A673 (cell line): ENCODE results near the gene ZNF8. TPM values are rescaled to one million over a fixed set of nuclear protein-coding genes. Genes with fewer than 3 reads are reported as not detected.
"Not testable (repeated sequence)": the region's sequence is repeated elsewhere in the genome, so short reads cannot be mapped to it uniquely, and the experiment has no call there.

ENCODE experiments used
- BruUV-seq: library from RNA; stranded (reverse); fragments of 400-500 nt; replicated peaks from 2 replicates; lab custom pipeline; 2021; lab: Mats Ljungman, UMichigan
- CTCF ChIA-PET: fragments of 300-600 bp; sonication (Branson Sonifier 250); formaldehyde crosslinking; loops from one replicate; lab custom pipeline; 2022; ENCODE audit warnings: antibody characterized with exemption; lab: Charles Lee
- POLR2A ChIA-PET: fragments of 300-600 bp; sonication (Branson Sonifier 250); formaldehyde crosslinking; loops from one replicate; lab custom pipeline; 2022; ENCODE audit warnings: antibody characterized with exemption; ENCODE audit not compliant: low non-redundant PET; lab: Charles Lee
- DNase-seq: peaks from one replicate; pipeline ENCODE4 v3.0.0-alpha.2; 2015; ENCODE audit warnings: low spot score
- H3K27ac ChIP-seq: fragments of 200-600 bp; sonication (generic); 2 replicates; pipeline ENCODE4 v1.5.1; 2016; ENCODE audit warnings: mixed run types, low read depth, mild to moderate bottlenecking, mixed read lengths, antibody characterized with exemption, low read length; ENCODE audit not compliant: poor library complexity, severe bottlenecking
- H3K27me3 ChIP-seq: fragments of 200-600 bp; sonication (generic); replicated peaks from 2 replicates; pipeline ENCODE4 v1.6.1; 2017; ENCODE audit warnings: mixed run types, low read depth, mild to moderate bottlenecking, mixed read lengths, antibody characterized with exemption, low read length; ENCODE audit not compliant: insufficient read depth, poor library complexity
- H3K36me3 ChIP-seq: fragments of 200-600 bp; sonication (generic); 2 replicates; pipeline ENCODE4 v1.6.1; 2016; ENCODE audit warnings: mixed run types, mild to moderate bottlenecking, mixed read lengths, antibody characterized with exemption, low read length; ENCODE audit not compliant: insufficient read depth, poor library complexity, severe bottlenecking
- H3K4me1 ChIP-seq: fragments of 200-600 bp; sonication (generic); 2 replicates; pipeline ENCODE4 v1.6.1; 2017; ENCODE audit warnings: mixed run types, mild to moderate bottlenecking, mixed read lengths, antibody characterized with exemption, low read length; ENCODE audit not compliant: insufficient read depth, poor library complexity, severe bottlenecking
- H3K4me3 ChIP-seq: fragments of 200-600 bp; sonication (generic); 2 replicates; pipeline ENCODE4 v1.5.1; 2016; ENCODE audit warnings: low read depth, mixed run types, mild to moderate bottlenecking, mixed read lengths, low read length; ENCODE audit not compliant: poor library complexity, severe bottlenecking
- H3K9me3 ChIP-seq: fragments of 200-600 bp; sonication (generic); 2 replicates; pipeline ENCODE4 v1.6.1; 2016; ENCODE audit warnings: mixed run types, low read depth, mild to moderate bottlenecking, mixed read lengths, antibody characterized with exemption, low read length; ENCODE audit not compliant: poor library complexity, severe bottlenecking
- EZH2 ChIP-seq: fragments of 200-600 bp; sonication (generic); IDR thresholded peaks from 2 replicates; pipeline ENCODE4 v1.6.1; 2017; ENCODE audit warnings: borderline replicate concordance, low read depth, mild to moderate bottlenecking, mixed read lengths, antibody characterized with exemption, low read length; ENCODE audit not compliant: poor library complexity, severe bottlenecking
- intact Hi-C: fragments of 100-400 bp; cut with micrococcal nuclease; formaldehyde crosslinking; loops from one replicate; pipeline ENCODE4 v1.10.0; 2022; ENCODE audit not compliant: unreplicated experiment
- total RNA-seq: library from RNA; stranded (reverse); gene quantifications from 2 replicates; pipeline ENCODE4 v1.2.3, GENCODE V29; 2021
- TF ChIP-seq, protein P1 (sequence below): fragments of 300-800, 200-600 bp; sonication (generic); conservative IDR thresholded peaks from 2 replicates; pipeline ENCODE4 v1.5.1; 2017; ENCODE audit warnings: low read depth, mild to moderate bottlenecking, antibody characterized with exemption, low read length, moderate library complexity, mixed read lengths

The ZNF8 gene
- total RNA-seq, 1 experiment from 2014 or later: 11.9 TPM

GRCh38 chr19:58345558-58345957 lies 66.8 kb downstream of the ZNF8 start:
- no peaks in the 10 kb centered on the region for H3K36me3 ChIP-seq
- no peaks in the 10 kb centered on the region for H3K27me3 ChIP-seq
- BruUV-seq: no TSS peak
- intact Hi-C loops: no loop called here
- ChIA-PET POLR2A (no interaction called here), CTCF (no interaction called here)
- TF ChIP-seq, protein P1, sequence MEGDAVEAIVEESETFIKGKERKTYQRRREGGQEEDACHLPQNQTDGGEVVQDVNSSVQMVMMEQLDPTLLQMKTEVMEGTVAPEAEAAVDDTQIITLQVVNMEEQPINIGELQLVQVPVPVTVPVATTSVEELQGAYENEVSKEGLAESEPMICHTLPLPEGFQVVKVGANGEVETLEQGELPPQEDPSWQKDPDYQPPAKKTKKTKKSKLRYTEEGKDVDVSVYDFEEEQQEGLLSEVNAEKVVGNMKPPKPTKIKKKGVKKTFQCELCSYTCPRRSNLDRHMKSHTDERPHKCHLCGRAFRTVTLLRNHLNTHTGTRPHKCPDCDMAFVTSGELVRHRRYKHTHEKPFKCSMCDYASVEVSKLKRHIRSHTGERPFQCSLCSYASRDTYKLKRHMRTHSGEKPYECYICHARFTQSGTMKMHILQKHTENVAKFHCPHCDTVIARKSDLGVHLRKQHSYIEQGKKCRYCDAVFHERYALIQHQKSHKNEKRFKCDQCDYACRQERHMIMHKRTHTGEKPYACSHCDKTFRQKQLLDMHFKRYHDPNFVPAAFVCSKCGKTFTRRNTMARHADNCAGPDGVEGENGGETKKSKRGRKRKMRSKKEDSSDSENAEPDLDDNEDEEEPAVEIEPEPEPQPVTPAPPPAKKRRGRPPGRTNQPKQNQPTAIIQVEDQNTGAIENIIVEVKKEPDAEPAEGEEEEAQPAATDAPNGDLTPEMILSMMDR: no peak
- no peak for TF ChIP-seq EZH2
- H3K27ac ChIP-seq: no peak overlapping the region
- peaks cover 8% of the 10 kb centered on the region for H3K4me1 ChIP-seq
- DNase-seq: no peak
- H3K4me3 ChIP-seq: no peak overlapping the region
- H3K9me3 ChIP-seq: no peaks in the 10 kb centered on the region

DNA sequence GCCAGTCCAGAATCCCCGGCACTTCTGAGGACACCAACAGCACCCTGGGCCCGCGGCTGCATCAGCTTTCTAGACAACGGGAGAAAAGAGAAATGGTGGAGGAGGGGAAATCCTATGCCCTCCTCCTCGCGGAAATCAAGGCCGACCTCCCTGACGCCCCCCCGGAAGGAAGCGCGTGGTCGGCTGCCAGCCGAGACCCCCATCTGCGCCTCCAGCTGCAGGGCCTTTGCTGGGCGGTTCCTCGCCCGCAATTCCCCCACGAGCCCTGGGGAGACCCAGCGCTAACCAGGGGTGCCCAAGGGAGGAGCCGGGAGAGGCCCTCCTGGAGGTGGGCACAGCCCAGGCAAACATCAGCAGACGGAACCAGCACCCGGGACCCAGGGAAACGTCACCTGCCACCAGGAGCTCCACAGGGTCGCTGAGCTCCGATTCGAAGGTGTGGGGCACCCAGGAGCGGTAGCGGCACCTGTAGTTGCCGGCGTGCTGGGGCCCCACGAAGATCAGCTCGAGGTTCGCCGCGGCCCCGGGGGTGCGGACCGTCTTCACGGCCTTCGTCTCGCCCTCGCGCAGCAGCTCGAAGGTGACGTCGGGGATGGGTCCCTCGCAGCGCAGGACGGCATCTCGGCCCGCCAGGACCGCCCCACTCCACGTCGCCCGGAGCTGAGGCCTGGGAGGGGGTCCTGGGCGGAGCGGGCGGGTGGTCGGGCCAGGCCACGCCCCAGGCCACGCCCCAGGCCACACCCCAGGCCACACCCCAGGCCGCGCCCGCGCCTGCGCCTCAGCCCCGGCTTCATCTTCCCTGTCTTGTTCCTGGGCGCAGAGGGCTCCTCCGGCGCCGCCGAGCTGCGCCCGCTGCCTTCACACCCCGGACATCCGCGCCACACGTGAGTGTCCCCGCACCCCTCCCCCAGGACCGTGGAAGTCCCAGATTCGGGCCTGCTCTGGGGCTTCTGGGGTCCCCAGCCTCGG lies 68.5 kb downstream of the ZNF8 start:
- Histone ChIP-seq H3K9me3 (no peaks in the 10 kb centered on the region), H3K4me1 (peaks cover 8% of the 10 kb centered on the region), H3K27me3 (no peaks in the 10 kb centered on the region), H3K27ac (peak overlapping the region; percentile 90), H3K4me3 (peak overlapping the region; percentile 89), H3K36me3 (no peaks in the 10 kb centered on the region)
- ChIA-PET POLR2A (interaction anchor here (0.5 to 1.3 kb wide), 3 partner anchors 9 to 860 kb away, joined by 4 to 10 read pairs (median 5); partner anchors contain the start of gene ZNF419), CTCF (interaction anchor here (0.6 to 1.4 kb wide), 2 partner anchors 15 to 23 kb away, joined by 3 read pairs; partner anchors contain the start of gene ZNF497)
- intact Hi-C loops: no loop called here
- DNase-seq: peak; percentile 84
- TSS peak; percentile 58 for BruUV-seq
- TF ChIP-seq, protein P1: no peak
- TF ChIP-seq EZH2: no peak

- H3K4me3 ChIP-seq: peak overlapping the region; percentile 89
- H3K27ac ChIP-seq, DNase-seq, H3K4me1 ChIP-seq, H3K27me3 ChIP-seq, H3K9me3 ChIP-seq, BruUV-seq, H3K36me3 ChIP-seq, intact Hi-C loops: not testable (repeated sequence)
- ChIA-PET CTCF (interaction anchor here (0.6 to 1.4 kb wide), 3 partner anchors 14 to 24 kb away, joined by 3 read pairs; partner anchors contain the start of gene ZNF497), POLR2A (interaction anchor here (0.5 to 0.6 kb wide), 2 partner anchors 8 to 860 kb away, joined by 4 to 5 read pairs; partner anchors contain the start of gene ZNF419)
Measured at GRCh38 chr19:58348080-58348479, 69.3 kb downstream of the ZNF8 start.
